Epithelial cell of esophagus (primary cell): ENCODE results near the gene MAGI2.

ENCODE experiments used
- DNase-seq: peaks from one replicate; pipeline ENCODE4 v3.0.0; 2010; ENCODE audit warnings: low read depth
- H3K4me3 ChIP-seq: 2 replicates; pipeline ENCODE4 v1.5.1; 2011; ENCODE audit warnings: mild to moderate bottlenecking, low read length, control low read depth
- TF ChIP-seq, protein P1 (sequence below): IDR thresholded peaks from 2 replicates; pipeline ENCODE4 v1.5.1; 2011; ENCODE audit warnings: low read depth, mild to moderate bottlenecking, low read length, control low read depth, inconsistent platforms; ENCODE audit not compliant: insufficient read depth; ENCODE audit errors: missing control alignments

MAGI2 gene

DNA sequence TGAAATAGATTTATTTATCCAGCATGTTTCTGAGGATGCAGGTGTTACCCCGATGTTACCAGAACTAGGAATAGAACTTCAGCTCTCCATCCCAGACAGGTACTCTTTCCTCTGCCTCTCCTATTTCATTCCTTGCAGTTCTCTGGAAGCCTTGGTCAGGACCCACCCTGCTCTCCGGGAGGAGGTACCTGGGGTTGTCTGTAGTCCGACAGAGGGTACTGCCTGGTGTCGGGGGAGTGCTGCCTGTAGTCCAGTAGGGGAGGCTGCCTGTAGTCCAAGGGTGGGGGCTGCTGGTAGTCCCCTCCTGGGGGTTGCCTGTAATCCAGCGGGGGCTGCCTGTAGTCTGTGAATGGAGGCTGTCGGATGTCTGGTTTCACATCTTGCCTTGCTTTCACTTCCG lies 1326.5 kb downstream of the MAGI2 start:
- no peak for DNase-seq
- TF ChIP-seq, protein P1, sequence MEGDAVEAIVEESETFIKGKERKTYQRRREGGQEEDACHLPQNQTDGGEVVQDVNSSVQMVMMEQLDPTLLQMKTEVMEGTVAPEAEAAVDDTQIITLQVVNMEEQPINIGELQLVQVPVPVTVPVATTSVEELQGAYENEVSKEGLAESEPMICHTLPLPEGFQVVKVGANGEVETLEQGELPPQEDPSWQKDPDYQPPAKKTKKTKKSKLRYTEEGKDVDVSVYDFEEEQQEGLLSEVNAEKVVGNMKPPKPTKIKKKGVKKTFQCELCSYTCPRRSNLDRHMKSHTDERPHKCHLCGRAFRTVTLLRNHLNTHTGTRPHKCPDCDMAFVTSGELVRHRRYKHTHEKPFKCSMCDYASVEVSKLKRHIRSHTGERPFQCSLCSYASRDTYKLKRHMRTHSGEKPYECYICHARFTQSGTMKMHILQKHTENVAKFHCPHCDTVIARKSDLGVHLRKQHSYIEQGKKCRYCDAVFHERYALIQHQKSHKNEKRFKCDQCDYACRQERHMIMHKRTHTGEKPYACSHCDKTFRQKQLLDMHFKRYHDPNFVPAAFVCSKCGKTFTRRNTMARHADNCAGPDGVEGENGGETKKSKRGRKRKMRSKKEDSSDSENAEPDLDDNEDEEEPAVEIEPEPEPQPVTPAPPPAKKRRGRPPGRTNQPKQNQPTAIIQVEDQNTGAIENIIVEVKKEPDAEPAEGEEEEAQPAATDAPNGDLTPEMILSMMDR: no peak
- H3K4me3 ChIP-seq: no peak overlapping the region

- H3K4me3 ChIP-seq: no peak overlapping the region
- TF ChIP-seq, protein P1: no peak
- DNase-seq: peak; percentile 44
Observed at GRCh38 chr7:78125884-78126283, 1327.6 kb downstream of the MAGI2 start.

GRCh38 chr7:78124216-78124615 lies 1329.3 kb downstream of the MAGI2 start:
- no peak overlapping the region for H3K4me3 ChIP-seq
- DNase-seq: no peak
- TF ChIP-seq, protein P1: no peak

DNA sequence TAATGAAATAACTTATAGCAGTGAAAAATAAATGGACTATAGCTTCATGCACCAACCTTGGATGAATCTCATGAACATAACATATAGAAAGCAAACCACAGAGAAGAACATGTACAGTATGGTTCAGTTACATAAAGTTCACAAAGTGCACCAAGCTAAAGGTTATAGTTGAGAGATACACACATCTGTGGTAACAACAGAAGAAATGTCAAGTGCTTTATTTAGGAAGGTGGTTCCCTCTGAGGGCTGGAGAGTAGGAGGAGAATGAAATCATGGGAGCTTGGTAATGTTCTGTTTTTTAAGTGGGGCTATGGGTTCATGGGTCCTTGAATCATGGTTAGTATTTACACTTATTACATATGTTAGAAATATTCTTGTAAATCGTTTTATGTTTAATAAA lies 1331.6 kb downstream of the MAGI2 start:
- TF ChIP-seq, protein P1: no peak
- no peak overlapping the region for H3K4me3 ChIP-seq
- DNase-seq: no peak

DNA sequence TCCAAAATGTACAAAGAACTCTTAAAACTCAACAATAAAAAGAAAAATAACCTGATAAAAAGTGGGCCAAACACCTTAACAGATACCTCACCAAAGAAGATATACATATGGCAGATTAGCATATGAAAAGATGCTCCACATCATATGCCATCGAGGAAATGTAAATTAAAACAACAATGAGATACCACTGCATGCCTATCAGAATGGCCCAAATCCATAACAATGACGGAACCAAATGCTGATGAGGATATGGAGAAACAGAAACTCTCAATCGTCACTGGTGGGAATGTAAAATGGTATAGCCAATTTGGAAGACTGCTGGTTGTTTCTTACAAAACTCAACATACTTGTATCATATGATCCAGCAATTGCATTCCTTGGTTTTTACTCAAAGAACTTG lies 1335.0 kb downstream of the MAGI2 start:
- H3K4me3 ChIP-seq: no peak overlapping the region
- TF ChIP-seq, protein P1: no peak
- DNase-seq: no peak

DNA sequence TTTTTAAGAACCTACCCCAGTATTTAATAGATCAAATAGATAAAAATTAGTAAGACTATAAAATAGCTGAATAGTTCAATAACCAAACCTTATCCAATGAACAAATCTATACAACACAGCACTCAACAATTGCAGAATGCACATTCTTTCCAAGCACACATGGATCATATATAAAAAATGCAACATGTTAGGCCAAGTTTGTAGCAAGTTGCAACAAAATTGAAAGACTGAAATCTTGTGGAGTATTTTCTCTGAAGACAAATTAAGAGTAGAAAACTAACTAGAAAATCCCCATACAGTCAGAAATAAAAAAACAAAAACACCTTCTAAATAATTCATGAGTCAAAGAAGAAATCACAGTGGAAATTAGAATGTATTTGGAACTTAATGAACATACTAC lies 1337.6 kb downstream of the MAGI2 start:
- peak; percentile 49 for DNase-seq
- H3K4me3 ChIP-seq: no peak overlapping the region
- TF ChIP-seq, protein P1: no peak

DNA sequence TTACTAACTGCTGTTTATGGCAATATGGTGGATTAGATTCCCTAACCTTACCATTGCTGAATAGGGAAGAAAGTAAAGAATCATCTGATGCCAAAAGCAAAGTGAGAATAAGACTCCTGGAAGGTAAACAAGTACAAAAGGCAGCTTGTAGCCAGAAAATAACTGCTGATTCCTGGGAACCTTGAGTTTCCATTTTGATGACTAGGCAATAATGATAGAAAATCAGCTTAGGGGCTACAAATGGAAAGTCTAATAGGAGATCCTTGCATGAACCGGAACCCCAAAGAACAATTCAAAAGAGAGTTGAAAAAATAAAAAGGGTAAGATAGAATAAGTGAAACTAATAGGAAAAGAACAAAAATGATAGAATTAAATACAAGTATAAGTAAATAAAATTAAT lies 1338.5 kb downstream of the MAGI2 start:
- no peak overlapping the region for H3K4me3 ChIP-seq
- TF ChIP-seq, protein P1: no peak
- no peak for DNase-seq
